ENCODE measurements around the gene ARHGEF1.

Gene ARHGEF1

GRCh38 chr19:41883821-41884733 is 1.1 kb downstream of the ARHGEF1 start:
- peak; percentile 96 for DNase-seq

- no peak for DNase-seq
Measured at GRCh38 chr19:41886761-41887710, 4.1 kb downstream of the ARHGEF1 start.

GRCh38 chr19:41887711-41888382 is 4.9 kb downstream of the ARHGEF1 start:
- no peak for DNase-seq

DNA sequence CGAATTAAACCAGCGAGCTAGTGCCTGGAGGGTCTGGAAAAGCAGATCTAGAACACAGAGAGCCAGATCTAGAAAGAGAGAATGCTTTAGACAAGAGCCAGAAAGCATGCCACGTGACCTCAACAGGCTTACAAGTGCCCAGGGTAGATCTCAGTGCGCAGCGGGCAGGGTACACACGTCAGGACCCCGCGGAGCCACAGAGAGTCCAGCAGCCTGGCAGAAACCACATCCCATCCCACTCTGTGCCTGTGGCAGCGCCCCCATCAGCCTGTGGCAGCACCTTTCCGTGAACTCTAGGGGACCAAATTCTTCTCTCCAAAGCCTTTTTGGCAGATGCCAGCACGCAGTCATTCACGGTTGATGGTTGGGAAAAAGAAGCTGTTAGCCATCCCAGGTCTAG is 5.9 kb downstream of the ARHGEF1 start:
- no peak for DNase-seq

DNA sequence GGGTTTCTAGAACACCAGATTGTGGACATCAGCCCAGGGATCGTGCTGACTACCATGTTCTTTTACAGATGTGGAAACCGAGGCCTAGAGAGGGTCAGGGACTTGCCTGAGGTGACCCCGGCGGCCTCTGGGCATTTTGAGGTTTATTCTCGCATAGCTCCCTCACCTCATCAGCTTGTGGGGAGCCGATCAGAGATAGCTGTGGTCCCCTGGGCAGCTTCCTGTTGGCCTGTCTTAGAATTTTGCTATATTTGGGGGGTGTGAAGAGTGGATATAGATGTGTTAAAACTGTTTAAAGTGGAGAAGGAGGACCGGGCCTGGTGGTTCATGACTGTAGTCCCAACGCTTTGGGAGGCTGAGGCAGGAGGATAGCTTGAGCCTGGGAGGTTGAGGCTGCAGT is 6.9 kb downstream of the ARHGEF1 start:
- no peak for DNase-seq

- DNase-seq = no peak
Measured at GRCh38 chr19:41890936-41891335, 8.0 kb downstream of the ARHGEF1 start.

DNA sequence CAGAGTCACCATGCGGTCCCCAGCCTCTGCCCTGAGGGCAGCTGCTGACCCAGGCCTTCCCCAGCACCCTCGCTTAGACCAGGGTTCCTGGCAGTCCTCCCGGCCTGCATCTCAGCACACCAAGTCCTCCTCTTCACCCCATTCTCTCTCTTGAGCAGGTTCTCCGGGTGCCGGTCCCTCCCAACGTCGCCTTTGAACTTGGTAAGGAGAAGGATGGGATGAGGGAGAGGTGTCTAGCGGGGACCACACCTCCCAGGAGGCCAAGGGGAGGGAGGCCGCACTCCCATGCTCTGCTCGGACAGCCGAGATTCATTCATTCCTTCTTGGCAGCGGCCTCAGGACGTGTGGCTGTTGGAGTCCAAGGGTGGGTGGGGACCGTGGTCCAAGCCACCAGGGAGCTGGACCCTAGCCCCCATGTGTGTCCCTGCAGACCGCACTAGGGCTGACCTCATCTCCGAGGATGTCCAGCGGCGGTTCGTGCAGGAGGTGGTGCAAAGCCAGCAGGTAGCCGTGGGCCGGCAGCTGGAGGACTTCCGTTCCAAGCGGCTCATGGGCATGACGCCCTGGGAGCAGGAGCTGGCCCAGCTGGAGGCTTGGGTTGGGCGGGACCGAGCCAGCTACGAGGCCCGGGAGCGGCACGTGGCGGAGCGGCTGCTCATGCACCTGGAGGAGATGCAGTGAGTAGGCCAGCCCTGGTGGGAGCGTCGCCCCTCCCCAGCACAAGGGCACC is 9.4 kb downstream of the ARHGEF1 start:
- no peak for DNase-seq

DNA sequence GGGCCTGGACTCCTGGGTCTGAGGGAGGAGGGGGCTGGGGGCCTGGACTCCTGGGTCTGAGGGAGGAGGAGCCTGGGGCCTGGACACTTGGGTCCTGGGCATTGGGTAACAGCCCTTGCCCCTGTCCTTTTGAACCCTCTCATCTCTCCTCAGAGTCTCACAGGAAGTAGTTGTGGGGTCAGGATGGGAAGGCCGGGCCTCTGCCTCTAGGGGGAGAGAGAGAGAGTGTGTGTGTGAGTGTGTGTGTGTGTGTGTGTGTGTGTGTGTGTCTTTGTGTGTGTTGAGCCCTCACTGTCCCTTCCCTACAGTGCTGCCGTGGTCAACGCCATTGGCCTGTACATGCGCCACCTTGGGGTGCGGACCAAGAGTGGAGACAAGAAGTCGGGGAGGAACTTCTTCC is 10.9 kb downstream of the ARHGEF1 start:
- DNase-seq = no peak

DNA sequence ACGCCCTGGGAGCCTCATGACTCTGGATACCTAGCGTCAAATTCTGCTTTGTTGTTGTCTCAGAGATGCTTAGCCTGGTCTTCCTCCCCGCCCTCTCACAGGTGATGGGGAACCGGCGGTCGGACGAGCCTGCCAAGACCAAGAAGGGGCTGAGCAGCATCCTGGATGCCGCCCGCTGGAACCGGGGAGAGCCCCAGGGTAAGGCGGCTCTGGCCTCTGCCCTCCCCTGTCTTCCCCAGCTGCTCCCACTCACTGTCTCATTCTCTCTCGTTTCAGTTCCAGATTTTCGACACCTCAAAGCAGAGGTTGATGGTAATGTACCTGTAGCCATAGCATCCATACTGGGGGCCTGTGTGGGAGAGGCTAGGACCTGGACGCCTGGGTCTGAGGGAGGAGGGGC is 11.4 kb downstream of the ARHGEF1 start:
- no peak for DNase-seq

GRCh38 chr19:41895745-41896580 is 13.0 kb downstream of the ARHGEF1 start:
- DNase-seq = no peak

DNA sequence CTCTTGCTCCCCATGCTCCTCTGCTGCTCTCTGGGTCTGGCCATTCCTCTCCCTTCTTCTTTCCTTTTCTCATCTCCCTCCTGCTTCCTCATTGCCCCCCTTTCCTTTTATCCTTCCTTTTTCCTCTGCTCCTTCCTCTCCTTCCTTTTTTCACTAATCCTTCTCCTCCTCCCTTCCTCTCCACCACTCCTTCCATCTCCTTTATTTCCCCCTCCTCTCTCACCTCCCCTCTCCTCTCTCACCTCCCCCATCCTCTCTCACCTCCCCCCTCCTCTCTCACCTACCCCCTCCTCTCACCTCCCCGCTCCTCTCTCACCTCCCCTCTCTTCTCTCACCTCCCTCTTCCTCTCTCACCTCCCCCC is 13.6 kb downstream of the ARHGEF1 start:
- no peak for DNase-seq

DNA sequence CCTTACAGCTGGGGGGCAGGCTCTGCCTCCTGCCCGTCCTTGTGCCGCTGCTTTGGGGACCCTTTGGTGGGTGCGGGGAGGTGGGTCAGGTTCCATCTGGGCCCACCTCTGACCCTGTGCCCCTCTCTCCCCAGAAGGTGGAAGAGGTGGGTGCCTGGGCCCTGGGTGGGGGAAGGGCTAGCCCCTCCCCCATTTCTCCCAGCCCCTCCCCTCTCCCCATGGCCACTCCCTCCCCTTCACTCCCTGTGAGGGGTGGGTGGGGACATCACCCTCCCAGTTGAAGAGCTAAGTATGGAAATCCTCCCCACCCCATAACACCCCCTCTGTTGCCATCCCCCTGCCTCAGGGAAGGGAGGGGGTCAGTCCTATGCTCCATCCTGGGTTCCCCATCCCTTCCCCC is 14.2 kb downstream of the ARHGEF1 start:
- no peak for DNase-seq

GRCh38 chr19:41897820-41898219 is 14.8 kb downstream of the ARHGEF1 start:
- DNase-seq = no peak

- DNase-seq = no peak
Measured at GRCh38 chr19:41898235-41898634, 15.3 kb downstream of the ARHGEF1 start.

- DNase-seq = no peak
Measured at GRCh38 chr19:41901707-41902360, 18.9 kb downstream of the ARHGEF1 start.

- DNase-seq = no peak
Measured at GRCh38 chr19:41902594-41902993, 19.6 kb downstream of the ARHGEF1 start.

DNA sequence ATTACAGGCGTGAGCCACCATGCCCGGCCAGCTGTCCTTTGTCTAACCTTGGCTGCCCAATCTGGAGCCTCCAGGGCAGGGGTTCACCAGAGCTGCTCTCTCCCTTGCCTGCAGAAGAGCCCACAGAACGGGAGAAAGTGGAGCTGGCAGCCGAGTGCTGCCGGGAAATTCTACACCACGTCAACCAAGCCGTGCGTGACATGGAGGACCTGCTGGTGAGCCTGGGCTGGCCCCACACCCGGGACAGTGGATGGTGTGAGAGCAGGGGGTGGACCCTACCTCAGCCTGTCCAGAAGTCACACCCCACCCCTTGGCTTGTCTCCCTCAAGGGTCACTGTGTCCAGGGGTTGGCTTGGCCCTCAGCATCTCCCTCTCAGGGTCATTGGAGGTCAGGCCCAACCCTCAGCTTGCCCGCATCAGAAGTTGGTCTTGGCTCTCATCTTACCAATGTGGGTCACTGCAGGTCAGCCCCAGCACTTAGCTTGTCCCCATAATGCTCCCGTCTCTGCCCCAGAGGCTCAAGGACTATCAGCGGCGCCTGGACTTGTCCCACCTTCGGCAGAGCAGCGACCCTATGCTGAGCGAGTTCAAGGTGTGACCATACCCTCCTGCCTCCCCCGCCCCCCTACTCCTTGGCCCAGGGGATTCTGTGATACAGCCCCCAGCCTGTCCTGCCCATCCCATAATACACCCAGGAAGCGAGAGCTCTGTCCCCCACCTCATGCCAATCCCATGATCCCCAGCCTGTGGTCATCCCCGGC is 20.4 kb downstream of the ARHGEF1 start:
- DNase-seq = no peak

GRCh38 chr19:41904118-41904870 is 21.3 kb downstream of the ARHGEF1 start:
- DNase-seq = no peak

- no peak for DNase-seq
Measured at GRCh38 chr19:41905273-41906002, 22.5 kb downstream of the ARHGEF1 start.

Measured in DMS 273 treated with DMSO at 0.1 percent for 48 hours (cell line).